ENCODE data around the gene GJA10.
"Not testable (repeated sequence)": the region's sequence is repeated elsewhere in the genome, so short reads cannot be mapped to it uniquely, and the experiment has no call there.

The GJA10 gene

DNA sequence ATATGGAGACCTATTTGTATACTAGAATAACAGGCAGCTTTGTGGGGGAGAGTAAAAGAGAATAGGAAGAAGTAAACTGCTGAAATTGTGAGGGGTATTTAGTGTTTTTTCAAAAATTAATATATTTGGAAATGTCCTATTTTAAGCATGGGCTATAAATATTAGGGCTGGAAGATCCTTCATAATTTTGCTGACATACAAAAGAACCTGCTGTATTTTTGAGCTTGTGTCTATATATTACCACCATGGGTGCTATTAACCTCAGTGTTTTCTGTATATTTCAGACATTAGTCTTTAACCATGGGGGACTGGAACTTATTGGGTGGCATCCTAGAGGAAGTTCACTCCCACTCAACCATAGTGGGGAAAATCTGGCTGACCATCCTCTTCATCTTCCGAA, at the start of gene GJA10:
Gene GJA10, plus strand, starts transcription at position 301 of the 400 bp plus-strand sequence. Its CDS starts 0 bp downstream, at position 301.
- no peak for DNase-seq

DNA sequence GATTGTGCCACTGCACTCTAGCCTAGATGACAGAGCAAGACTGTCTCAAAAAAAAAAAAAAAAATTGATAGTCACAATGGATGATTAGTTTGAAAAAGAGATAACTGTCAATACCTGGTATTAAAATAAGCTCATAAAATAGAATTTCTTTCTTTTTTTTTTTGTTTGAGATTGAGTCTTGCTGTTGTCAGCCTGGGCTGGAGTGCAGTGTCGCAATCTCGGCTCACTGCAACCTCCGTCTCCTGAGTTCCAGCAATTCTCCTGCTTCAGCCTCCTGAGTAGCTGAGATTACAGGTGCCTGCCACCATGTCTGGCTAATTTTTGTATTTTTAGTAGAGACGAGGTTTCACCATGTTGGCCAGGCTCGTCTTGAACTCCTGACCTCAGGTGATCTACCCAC, 46.8 kb upstream of the GJA10 start:
- not testable (repeated sequence) for DNase-seq

DNA sequence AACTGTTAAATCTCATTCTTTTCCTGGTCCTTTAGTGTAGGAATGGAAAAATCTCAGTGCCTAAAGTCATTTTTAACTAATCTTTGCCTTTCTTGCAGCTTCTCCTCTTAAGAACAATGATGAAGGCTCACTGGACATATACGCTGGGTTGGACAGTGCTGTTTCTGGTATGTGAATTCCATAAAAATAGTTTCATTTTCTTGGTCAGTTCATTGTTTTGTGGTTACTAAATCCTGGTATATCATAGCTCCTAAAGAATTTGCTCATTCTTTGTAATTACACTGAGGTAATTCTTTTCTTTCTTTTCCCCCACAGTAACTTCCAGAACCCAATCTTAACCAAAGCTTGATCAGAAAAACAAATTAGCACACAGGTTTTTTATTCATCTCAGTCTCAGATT, 41.2 kb upstream of the GJA10 start:
- no peak for DNase-seq

DNA sequence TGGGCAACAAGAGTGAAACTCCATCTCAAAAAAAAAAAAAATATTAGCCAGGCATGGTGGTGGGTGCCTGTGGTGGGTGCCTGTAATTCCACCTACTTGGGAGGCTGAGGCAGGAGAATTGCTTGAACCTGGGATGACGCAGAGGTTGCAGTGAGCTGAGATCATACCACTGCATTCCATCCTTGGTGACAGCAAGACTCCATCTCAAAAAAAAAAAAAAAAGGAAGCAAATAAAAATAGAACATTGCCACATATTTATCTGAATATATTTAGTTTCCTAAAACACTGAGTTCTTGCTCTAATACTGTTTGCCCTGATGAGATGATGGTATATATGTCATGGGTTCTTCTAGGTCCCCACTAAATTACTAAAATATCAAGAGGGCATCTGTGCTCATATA, 36.2 kb upstream of the GJA10 start:
- no peak for DNase-seq

DNA sequence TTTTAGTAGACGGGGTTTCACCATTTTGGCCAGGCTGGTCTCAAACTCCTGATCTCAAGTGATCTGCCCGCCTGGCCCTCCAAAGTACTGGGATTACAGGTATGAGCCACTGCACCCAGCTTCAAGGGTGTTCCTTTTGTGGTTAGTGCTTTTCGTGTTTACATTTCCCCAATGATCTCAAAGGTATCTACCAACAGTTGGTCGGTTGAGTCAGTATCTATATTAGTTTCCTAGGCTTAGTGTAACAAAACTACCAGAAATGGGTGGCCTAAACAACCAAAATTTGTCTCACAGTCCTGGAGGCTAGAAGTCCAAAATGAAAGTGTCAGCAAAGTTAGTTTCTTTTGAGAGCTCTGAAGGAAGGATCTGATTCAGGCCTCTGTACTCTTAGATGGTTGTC, 34.5 kb upstream of the GJA10 start:
- no peak for DNase-seq

DNA sequence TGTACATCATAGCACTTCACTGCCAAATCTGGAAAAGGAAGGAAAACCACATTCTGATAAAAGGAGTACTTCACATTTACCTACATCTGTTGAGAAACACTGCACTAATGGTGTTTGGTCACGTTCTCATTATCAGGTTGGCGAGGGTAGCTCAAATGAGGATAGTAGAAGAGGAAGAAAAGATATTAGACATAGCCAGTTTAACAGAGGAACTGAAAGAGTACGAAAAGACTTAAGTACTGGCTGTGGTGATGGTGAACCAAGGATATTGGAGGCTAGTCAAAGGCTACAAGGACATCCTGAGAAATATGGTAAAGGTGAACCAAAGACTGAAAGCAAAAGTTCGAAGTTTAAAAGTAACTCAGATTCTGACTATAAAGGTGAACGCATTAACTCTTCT, 32.0 kb upstream of the GJA10 start:
- no peak for DNase-seq

DNA sequence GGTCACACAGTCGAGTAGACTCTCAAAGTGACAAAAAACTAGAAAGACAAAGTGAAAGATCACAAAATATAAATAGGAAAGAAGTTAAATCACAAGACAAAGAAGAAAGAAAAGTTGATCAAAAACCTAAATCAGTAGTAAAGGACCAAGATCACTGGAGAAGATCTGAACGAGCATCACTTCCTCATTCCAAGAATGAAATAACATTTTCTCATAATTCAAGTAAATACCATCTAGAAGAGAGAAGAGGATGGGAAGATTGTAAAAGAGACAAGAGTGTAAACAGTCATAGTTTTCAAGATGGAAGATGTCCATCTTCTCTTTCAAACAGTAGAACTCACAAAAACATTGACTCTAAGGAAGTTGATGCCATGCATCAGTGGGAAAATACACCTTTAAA, 31.6 kb upstream of the GJA10 start:
- no peak for DNase-seq

DNA sequence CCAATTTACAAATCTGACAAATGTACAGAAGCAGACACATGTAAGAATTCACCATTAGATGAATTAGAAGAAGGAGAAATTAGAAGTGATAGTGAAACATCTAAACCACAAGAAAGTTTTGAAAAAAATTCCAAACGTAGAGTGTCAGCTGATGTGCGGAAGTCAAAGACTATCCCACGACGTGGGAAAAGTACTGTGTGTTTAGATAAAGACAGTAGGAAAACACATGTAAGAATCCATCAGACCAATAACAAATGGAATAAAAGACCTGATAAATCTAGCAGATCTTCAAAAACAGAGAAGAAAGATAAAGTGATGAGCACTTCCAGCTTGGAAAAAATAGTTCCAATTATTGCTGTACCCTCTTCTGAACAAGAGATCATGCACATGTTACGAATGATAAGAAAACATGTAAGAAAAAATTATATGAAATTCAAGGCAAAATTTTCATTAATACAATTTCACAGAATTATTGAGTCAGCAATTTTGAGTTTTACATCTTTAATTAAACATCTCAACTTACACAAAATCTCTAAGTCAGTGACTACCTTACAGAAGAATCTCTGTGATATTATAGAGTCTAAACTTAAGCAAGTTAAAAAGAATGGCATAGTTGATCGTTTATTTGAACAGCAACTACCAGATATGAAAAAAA, 28.1 kb upstream of the GJA10 start:
- no peak for DNase-seq

DNA sequence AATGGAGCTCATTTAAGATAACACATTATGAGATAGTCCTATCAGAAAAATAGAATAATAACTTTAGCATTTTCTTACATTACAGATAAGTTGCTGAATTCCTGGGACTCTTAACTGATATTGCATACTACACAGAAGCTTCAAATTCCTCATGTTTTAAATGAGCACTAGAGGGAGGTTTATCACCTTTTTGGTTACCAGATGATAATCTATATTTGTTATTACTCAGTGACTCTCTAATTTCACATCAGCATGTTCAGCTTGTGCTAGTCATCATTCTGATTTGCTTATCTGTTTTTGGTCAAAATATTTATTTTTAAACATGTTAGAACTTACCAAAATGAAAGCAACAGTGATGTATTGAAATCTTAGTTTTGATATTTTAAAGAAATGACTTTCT, 20.5 kb upstream of the GJA10 start:
- no peak for DNase-seq

DNA sequence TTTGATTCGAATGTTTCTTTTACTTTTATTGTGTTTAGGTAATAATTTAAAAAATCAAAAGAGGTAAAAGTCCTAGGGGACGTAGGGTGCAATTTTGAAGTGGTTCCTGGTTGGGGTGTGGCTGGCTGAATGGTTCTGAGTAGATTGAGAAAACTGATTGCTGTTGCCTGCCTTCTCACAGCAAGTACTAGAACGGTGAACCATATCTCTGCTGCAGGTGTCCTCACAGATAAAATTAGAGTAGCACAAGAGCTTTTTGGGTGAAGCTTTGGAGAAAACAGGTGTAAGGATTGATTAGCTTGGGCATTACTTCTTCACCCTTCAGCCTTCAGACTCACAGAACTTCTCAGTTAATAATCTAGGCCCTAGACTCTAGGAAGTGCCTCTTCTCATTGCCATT, 19.8 kb upstream of the GJA10 start:
- DNase-seq, result no peak

DNA sequence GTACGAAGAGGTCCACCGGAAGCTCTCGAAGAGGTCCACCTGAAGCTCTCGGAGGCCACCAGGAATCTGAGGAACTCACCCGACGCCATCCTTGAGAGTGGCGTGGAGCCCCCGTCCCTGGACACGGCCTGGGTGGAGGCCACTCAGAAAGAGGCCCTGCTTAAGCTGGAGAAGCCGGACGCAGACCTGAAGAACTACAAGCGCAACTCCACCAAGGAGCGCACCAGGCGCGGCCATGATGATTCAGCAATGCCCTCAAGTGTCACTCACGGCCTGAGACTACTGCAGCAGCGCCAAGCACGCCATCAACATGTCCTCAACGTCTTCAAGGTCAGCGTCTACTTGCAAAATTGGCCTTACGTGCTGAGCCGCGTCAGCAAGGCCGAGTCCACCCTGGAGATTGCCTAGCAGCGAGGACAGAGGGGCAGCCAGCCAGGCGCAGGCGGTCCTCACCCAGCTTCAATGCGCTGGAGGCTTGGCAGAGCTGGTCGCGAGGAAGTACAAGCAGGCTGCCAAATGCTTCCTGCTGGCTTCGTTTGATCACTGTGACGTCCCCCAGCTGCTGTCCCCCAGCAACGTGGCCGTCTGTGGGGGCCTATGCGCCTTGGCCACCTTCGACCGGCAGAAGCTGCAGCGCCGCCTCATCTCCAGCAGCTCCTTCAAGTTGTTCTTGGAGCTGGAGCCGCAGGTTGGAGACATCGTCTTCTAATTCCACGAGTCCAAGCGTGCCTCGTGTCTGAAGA, 7.7 kb upstream of the GJA10 start:
- DNase-seq, result no peak

DNA sequence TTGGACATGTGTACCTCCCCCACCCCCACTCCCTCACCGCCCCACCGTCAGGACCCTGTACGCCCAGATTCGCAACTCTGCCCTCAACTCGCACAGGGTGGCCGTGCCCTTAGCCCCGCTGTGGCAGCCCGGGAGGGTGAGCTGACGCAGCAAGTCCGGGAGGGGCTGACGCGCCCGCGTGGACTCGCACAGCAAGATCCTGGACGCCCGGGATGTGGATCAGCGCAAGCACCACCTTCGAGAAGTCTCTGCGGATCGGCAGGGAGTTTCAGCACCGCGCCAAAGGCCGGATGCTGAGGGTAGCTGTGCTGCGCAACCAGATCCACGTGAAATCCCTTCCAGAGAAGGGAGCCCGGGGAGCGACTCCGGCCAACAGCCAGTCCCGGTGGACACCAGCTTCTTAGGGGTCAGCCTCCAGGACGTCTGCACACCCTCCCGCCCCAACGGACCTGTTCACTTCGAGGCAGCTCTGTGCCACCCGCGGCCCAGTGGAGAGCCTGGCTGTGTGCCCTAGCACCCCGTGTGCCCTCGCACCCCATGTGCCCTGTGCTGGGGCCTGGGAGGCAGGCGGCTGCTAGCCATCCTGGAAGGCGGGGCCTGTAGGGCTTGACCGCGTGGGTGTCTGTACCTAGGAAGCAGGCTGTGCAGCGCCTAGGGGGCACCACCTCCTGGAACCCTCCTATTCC, 6.7 kb upstream of the GJA10 start:
- DNase-seq, result no peak

DNA sequence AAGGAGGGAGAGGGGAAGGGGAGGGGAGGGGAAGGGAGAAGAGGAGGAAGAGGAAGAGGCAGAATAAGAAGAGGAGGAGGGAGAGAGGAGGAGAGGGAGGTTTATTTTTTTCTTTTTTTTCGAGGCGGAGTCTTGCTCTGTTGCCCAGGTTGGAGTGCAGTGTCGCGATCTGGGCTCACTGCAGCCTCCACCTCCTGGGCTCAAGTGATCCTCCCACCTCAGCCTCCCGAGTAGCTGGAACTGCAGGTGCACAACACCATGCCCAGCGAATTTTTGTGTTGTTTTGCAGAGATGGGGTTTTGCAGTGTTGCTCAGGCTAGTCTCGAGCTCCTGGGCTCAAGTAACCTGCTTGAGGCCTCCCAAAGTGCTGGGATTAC, 6.1 kb upstream of the GJA10 start:
- DNase-seq, result no peak

DNA sequence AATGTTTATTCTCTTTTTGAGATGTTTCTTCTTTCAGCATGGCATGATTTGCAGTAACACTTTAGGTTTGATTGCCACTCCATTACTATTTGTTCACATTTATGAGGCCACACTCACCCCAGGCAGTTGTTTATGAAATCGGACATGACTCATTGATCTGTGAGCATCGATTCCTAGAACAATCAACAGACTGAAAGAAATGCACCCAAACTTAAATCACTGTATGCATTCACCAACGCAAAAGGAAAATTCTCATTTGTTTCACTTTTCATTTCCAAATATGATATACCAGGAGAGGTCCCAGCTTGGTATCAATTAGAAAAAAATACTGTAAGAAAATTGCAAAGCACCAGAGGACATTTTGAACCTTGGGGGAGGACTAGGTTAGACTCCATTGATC, 5.4 kb upstream of the GJA10 start:
- no peak for DNase-seq

DNA sequence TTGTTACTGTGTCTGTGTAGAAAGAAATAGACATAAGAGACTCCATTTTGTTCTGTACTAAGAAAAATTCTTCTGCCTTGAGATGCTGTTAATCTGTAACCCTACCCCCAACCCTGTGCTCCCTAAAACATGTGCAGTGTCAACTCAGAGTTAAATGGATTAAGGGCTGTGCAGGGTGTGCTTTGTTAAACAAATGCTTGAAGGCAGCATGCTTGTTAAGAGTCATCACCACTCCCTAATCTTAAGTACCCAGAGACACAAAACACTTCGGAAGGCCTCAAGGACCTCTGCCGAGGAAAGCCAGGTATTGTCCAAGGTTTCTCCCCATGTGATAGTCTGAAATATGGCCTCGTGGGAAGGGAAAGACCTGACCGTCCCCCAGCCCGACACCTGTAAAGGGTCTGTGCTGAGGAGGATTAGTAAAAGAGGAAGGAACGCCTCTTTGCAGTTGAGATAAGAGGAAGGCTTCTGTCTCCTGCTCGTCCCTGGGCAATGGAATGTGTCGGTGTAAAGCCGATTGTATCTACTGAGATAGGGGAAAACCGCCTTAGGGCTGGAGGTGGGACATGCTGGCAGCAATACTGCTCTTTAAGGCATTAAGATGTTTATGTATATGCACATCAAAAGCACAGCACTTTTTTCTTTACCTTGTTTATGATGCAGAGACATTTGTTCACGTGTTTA, 3.3 kb upstream of the GJA10 start:
- not testable (repeated sequence) for DNase-seq

DNA sequence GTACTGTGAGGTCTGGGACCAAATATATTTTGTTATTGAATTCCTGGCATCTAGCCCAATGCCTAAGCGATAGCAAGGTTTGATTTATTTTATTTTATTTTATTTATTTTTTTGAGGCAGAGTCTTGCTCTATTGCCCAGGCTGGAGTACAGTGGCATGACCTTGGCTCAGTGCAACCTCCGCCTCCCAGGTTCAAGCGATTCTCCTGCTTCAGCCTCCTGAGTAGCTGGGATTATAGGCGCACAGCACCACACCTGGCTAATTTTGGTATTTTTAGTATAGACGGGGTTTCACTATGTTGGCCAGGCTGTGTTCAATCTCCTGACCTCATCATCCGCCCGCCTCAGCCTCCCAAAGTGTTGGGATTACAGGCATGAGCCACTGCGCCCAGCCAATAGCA, 1.7 kb upstream of the GJA10 start:
- DNase-seq, result not testable (repeated sequence)

DNA sequence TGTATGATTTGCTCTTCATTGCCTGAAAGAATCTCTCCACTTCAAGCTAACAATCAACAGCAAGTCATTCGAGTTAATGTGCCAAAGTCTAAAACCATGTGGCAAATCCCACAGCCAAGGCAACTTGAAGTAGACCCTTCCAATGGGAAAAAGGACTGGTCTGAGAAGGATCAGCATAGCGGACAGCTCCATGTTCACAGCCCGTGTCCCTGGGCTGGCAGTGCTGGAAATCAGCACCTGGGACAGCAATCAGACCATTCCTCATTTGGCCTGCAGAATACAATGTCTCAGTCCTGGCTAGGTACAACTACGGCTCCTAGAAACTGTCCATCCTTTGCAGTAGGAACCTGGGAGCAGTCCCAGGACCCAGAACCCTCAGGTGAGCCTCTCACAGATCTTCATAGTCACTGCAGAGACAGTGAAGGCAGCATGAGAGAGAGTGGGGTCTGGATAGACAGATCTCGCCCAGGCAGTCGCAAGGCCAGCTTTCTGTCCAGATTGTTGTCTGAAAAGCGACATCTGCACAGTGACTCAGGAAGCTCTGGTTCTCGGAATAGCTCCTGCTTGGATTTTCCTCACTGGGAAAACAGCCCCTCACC, 1.1 kb downstream of the GJA10 start:
- peak; percentile 7 to 30 for DNase-seq

DNA sequence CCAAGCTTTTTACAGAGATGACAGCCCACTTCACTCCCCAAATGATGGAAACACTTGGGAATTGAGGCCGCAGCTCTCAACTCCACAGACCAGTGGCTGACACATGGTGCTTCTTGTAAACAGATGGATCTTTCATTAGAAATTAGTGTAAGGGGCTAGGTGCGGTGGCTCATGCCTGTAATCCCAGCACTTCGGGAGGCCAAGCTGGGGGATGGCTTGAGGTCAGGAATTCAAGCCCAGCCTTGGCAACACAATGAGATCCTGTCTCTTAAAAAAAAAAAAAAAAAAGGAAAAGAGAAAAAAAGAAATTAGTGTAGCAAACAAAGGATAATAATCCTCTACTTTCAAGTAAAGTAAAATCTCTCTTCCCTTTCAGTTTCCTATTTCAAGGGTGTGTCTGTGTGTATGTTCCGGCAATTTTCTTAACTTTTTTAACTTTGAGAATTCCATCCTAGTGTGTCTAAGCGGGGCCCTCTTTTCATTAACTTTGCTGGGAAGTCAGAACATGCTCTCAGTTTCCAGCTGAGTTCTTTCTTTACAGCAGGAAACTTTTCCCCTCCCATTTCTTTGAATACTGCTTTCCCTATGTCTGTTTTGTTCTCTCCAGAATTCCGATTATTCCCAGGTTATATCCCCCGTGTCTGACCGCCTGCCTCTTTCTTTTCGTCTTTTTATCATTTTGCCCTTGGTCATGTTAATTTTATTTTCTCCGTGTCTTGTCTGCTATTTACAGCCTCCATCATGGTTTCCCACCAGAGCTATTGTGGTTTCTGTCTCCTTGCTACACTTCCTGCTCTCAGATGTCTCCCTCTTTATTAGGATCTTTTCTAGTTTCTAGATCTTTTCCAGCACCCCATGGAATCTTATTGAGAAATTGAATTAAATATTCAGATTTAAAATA, 16.0 kb downstream of the GJA10 start:
- not testable (repeated sequence) for DNase-seq

DNA sequence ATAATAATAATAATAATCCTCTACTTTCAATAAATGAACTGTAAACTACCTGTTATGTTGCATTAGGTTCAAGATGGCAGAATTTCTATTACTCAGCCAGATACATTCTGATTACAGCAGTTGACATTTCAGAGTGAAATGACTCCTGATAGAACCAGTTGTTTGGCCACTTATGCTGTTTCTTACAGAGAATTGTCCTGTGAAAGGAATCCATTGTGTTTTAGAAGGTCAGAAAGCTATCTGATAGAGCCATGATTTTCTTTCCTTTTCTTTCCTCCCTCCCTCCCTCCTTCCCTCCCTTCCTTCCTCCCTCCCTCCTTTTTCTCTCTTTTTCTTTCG, 16.6 kb downstream of the GJA10 start:
- DNase-seq, result no peak

DNA sequence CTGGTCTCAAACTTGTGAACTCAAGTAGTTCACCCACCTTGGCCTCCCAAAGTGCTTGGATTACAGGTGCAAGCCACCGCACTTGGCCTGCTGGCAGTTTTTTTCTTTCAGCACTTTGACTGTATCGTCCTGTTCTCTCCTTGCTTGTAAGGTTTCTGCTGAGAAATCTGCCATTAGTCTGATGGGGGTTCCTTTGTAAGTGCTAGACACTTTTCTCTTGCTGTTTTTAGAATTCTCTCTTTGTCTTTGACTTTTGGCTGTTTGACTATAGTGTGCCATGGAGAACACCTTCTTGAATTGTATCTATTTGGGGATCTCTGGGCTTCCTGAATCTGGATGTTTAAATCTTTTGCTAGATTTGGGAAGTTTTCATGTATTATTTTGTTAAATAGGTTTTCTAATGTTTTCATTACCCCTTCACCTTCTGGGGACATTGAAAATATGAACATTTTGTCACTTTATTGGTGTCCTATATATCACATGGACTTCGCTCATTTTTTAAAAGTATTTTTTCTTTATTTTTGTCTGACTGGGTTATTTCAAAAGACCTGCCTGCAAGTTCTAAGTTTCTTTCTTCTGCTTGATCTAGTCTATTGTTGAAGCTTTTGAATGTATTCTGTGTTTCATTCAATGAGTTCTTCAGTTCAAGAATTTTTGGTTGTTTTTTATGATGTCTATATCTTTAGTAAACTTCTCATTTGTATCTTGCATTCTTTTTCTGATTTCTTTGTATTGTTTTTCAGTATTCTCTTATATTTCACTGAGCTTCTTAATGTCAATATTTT, 22.1 kb downstream of the GJA10 start:
- no peak for DNase-seq

DNA sequence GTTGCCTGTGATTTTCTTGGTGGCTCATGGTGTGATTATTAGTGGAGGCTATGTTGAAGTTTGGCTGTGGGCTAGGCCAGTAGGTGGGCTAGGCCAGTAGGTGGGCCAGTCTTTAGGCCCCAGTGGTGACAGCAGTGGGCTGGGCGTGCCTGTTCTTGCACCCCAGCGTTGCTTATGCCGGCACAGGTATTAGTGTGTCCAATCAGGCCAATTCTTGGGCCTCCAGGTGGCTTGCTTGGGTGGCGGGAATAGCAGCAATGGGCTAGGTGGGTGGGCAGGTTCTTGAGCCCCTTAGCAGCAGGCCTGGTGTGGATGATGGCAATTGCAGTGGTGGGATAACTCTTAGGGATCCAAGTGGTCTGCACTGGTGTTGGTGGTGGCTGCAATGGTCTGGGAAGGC, 22.9 kb downstream of the GJA10 start:
- no peak for DNase-seq

All from AML-193 (cell line).